SU-DHL-6 (cell line): ENCODE results near the gene TRDMT1.

Source experiments
- H2AFZ ChIP-seq: fragments of 200-600 bp; sonication (generic); 2 replicates; pipeline ENCODE4 v1.6.1; 2014; ENCODE audit warnings: low read depth, mild to moderate bottlenecking, moderate library complexity, mixed read lengths, antibody characterized with exemption, low read length; ENCODE audit not compliant: severe bottlenecking
- H3F3A ChIP-seq: fragments of 200-600 bp; shearing (Covaris generic); 2 replicates; pipeline ENCODE4 v1.6.0; 2016; ENCODE audit warnings: antibody characterized with exemption, mild to moderate bottlenecking; ENCODE audit not compliant: insufficient read depth
- H3K27ac ChIP-seq: fragments of 200-600 bp; sonication (generic); 2 replicates; pipeline ENCODE4 v1.5.1; 2016; ENCODE audit warnings: low read depth, mild to moderate bottlenecking, low read length, moderate library complexity, mixed read lengths
- H3K27me3 ChIP-seq: fragments of 200-600 bp; sonication (generic), shearing (Covaris generic); 2 replicates; pipeline ENCODE4 v1.6.0; 2014; ENCODE audit warnings: mild to moderate bottlenecking, low read length
- H3K36me3 ChIP-seq: fragments of 200-600 bp; sonication (generic); 2 replicates; pipeline ENCODE4 v1.6.1; 2014; ENCODE audit warnings: mild to moderate bottlenecking, low read length, mixed read lengths
- H3K4me2 ChIP-seq: fragments of 300-600, 200-600 bp; shearing (Covaris generic), sonication (generic); 2 replicates; pipeline ENCODE4 v1.6.0; 2014; ENCODE audit warnings: low read length, low read depth, mild to moderate bottlenecking; ENCODE audit not compliant: poor library complexity, severe bottlenecking
- H3K4me3 ChIP-seq: fragments of 200-600 bp; sonication (generic); 2 replicates; pipeline ENCODE4 v1.5.1; 2014; ENCODE audit warnings: antibody characterized with exemption, low read length, mild to moderate bottlenecking, mixed read lengths; ENCODE audit not compliant: insufficient read depth, poor library complexity, severe bottlenecking
- H3K79me2 ChIP-seq: fragments of 200-600 bp; sonication (generic); 2 replicates; pipeline ENCODE4 v1.6.1; 2014; ENCODE audit warnings: mild to moderate bottlenecking, low read length, moderate library complexity; ENCODE audit not compliant: insufficient read depth
- H3K9ac ChIP-seq: fragments of 200-600 bp; sonication (generic); 2 replicates; pipeline ENCODE4 v1.7.0; 2014; ENCODE audit warnings: mild to moderate bottlenecking, low read length
- H3K9me2 ChIP-seq: fragments of 200-600 bp; sonication (generic); replicated peaks from 2 replicates; pipeline ENCODE4 v1.6.1; 2014; ENCODE audit warnings: low read length; ENCODE audit not compliant: insufficient read depth
- H3K9me3 ChIP-seq: fragments of 200-600 bp; sonication (generic); 2 replicates; pipeline ENCODE4 v1.6.1; 2014; ENCODE audit warnings: low read length, mixed read lengths; ENCODE audit not compliant: insufficient read depth
- H4K20me1 ChIP-seq: fragments of 200-600 bp; sonication (generic); 2 replicates; pipeline ENCODE4 v1.6.1; 2014; ENCODE audit warnings: low read depth, mild to moderate bottlenecking, antibody characterized with exemption, low read length, moderate library complexity, mixed read lengths
- EZH2phosphoT487 ChIP-seq: fragments of 200-600 bp; sonication (generic), shearing (Covaris generic); conservative IDR thresholded peaks from 2 replicates; pipeline ENCODE4 v1.6.1; 2018; ENCODE audit warnings: mild to moderate bottlenecking, antibody characterized with exemption, low read length, moderate library complexity, mixed read lengths
- TF ChIP-seq, protein P1 (sequence below): fragments of 200-600 bp; sonication (generic); IDR thresholded peaks from one replicate; pipeline ENCODE4 v1.5.1; 2017; ENCODE audit warnings: antibody characterized with exemption, mild to moderate bottlenecking, low read length, moderate library complexity; ENCODE audit not compliant: insufficient read depth, poor library complexity, severe bottlenecking

The TRDMT1 gene

DNA sequence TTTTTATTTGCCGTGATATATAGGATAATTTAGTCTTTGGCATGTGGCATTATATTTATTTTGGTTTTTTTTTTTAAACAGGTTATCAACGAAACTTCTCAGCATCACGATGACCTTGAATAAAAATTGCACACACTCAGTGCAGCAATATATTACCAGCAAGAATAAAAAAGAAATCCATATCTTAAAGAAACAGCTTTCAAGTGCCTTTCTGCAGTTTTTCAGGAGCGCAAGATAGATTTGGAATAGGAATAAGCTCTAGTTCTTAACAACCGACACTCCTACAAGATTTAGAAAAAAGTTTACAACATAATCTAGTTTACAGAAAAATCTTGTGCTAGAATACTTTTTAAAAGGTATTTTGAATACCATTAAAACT lies 35.7 kb upstream of the TRDMT1 start:
- TF ChIP-seq, protein P1, sequence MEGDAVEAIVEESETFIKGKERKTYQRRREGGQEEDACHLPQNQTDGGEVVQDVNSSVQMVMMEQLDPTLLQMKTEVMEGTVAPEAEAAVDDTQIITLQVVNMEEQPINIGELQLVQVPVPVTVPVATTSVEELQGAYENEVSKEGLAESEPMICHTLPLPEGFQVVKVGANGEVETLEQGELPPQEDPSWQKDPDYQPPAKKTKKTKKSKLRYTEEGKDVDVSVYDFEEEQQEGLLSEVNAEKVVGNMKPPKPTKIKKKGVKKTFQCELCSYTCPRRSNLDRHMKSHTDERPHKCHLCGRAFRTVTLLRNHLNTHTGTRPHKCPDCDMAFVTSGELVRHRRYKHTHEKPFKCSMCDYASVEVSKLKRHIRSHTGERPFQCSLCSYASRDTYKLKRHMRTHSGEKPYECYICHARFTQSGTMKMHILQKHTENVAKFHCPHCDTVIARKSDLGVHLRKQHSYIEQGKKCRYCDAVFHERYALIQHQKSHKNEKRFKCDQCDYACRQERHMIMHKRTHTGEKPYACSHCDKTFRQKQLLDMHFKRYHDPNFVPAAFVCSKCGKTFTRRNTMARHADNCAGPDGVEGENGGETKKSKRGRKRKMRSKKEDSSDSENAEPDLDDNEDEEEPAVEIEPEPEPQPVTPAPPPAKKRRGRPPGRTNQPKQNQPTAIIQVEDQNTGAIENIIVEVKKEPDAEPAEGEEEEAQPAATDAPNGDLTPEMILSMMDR: no peak
- no peak for TF ChIP-seq EZH2phosphoT487
- Histone ChIP-seq H3F3A (peaks cover 34% of the 10 kb centered on the region), H2AFZ (no peak overlapping the region), H3K79me2 (no peaks in the 10 kb centered on the region), H3K9me3 (no peaks in the 10 kb centered on the region), H3K36me3 (peaks cover 52% of the 10 kb centered on the region), H3K27ac (no peak overlapping the region), H3K4me2 (no peak overlapping the region), H3K9me2 (no peaks in the 10 kb centered on the region), H3K9ac (no peak overlapping the region), H3K4me3 (no peak overlapping the region), H4K20me1 (no peaks in the 10 kb centered on the region; the same call in 1 of the 2 replicates), H3K27me3 (no peaks in the 10 kb centered on the region)

DNA sequence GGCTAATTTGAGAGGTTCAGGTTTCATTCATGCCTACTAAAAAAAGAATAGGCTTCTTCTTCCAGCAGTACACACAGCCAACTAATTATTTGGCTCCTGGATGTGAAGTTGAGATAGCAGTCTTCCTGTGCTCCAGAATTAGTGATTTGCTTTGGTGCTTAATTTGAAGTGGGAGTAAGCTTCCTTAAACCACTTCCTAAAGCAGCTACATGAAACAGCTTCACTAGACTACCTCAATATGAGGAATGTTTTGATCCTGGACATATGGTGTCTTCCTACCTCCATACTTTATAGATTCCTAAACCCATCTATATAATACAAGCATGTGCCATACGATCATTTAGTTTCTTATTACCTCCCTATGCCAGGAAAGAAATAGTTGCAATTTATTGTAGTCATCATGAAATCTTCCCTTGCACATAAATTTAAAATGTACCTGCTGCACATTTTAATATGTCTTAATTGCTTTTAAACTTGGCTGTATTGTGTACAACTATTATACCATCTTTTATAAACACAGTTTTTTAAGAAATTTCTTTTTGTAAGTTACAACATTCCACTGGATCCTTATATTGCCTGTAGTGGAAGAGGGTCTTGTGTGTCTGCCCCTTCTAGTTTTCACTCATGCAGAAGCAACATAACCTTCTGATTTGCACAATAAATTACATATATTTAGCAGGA lies 35.1 kb upstream of the TRDMT1 start:
- no peak overlapping the region for H3K27ac ChIP-seq
- H3K4me2 ChIP-seq: no peak overlapping the region
- no peaks in the 10 kb centered on the region for H3K9me2 ChIP-seq
- H3K27me3 ChIP-seq: no peaks in the 10 kb centered on the region
- H4K20me1 ChIP-seq: peaks cover under 1% of the 10 kb centered on the region
- H3F3A ChIP-seq: peaks cover 34% of the 10 kb centered on the region
- TF ChIP-seq, protein P1: no peak
- no peak for TF ChIP-seq EZH2phosphoT487
- no peak overlapping the region for H2AFZ ChIP-seq
- no peak overlapping the region for H3K9ac ChIP-seq
- peaks cover 57% of the 10 kb centered on the region for H3K36me3 ChIP-seq
- H3K79me2 ChIP-seq: no peaks in the 10 kb centered on the region
- no peaks in the 10 kb centered on the region for H3K9me3 ChIP-seq
- H3K4me3 ChIP-seq: no peak overlapping the region

DNA sequence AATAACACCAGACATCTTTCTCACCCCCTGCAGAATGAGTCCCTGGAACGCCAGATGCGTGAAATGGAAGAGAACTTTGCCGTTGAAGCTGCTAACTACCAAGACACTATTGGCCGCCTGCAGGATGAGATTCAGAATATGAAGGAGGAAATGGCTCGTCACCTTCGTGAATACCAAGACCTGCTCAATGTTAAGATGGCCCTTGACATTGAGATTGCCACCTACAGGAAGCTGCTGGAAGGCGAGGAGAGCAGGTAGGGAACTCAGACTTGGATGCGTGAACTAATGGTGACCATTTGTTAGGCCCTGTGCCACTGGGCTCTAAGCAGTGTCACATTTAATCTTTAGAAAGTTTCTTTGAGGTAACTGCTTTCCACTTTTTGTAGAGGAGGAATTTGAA lies 33.7 kb upstream of the TRDMT1 start:
- H3F3A ChIP-seq: peaks cover 39% of the 10 kb centered on the region
- no peaks in the 10 kb centered on the region for H3K9me2 ChIP-seq
- TF ChIP-seq, protein P1: no peak
- TF ChIP-seq EZH2phosphoT487: no peak
- H3K79me2 ChIP-seq: peaks cover 8% of the 10 kb centered on the region; the same call in 1 of the 2 replicates
- H3K9ac ChIP-seq: no peak overlapping the region
- no peak overlapping the region for H3K4me2 ChIP-seq
- no peak overlapping the region for H3K27ac ChIP-seq
- peaks cover 8% of the 10 kb centered on the region for H4K20me1 ChIP-seq
- H3K27me3 ChIP-seq: no peaks in the 10 kb centered on the region
- no peaks in the 10 kb centered on the region for H3K9me3 ChIP-seq
- no peak overlapping the region for H2AFZ ChIP-seq
- H3K4me3 ChIP-seq: no peak overlapping the region
- peaks cover 65% of the 10 kb centered on the region for H3K36me3 ChIP-seq
